Measurements from ENCODE around the gene IGF1R. TPM values are rescaled to one million over a fixed set of nuclear protein-coding genes. Genes with fewer than 3 reads are reported as not detected.

Gene IGF1R
- total RNA-seq, 1 experiment from 2014 or later: 71.3 TPM

GRCh38 chr15:98789020-98789419 is 140.7 kb downstream of the IGF1R start:
- Histone ChIP-seq H3K4me3 (no peak overlapping the region), H4K20me1 (ENCODE audit: insufficient read depth) (no peaks in the 10 kb centered on the region; the same call in 1 of the 2 replicates), H3K9me2 (ENCODE audit: insufficient read depth) (no peaks in the 10 kb centered on the region), H3K4me1 (replicated peaks; ENCODE audit: insufficient read depth) (peaks cover 22% of the 10 kb centered on the region), H3K4me2 (no peak overlapping the region), H3F3A (ENCODE audit: insufficient read depth, low read depth) (no peaks in the 10 kb centered on the region), H3K36me3 (ENCODE audit: low read depth) (no peaks in the 10 kb centered on the region), H3K9me3 (ENCODE audit: insufficient read depth, low read depth) (no peaks in the 10 kb centered on the region), H3K27me3 (ENCODE audit: insufficient read depth, low read depth) (no peaks in the 10 kb centered on the region), H3K79me2 (ENCODE audit: low read depth) (peaks cover 85% of the 10 kb centered on the region), H3K27ac (no peak overlapping the region), H2AFZ (no peak overlapping the region)
- DNase-seq: no peak
- no TSS peak for BruUV-seq (replicated peaks)
- TF ChIP-seq EZH2 (IDR thresholded peaks at IDR 0.05; ENCODE audit: low read depth) (no peak), CTCF (conservative IDR thresholded peaks at IDR 0.05) (no peak)
- ChIA-PET POLR2A (ENCODE audit: unreplicated experiment) (interaction anchor here (0.6 kb wide), 1 partner anchor 55 kb away, joined by 6 read pairs; no protein-coding TSS in a partner anchor), CTCF (no interaction called here)
- intact Hi-C loops (cut with micrococcal nuclease; ENCODE audit: unreplicated experiment): no loop called here

GRCh38 chr15:98790270-98790669 is 141.9 kb downstream of the IGF1R start:
- no peak overlapping the region for H2AFZ ChIP-seq
- no peak for DNase-seq
- H3K9me2 ChIP-seq (ENCODE audit: insufficient read depth): no peaks in the 10 kb centered on the region
- POLR2A ChIA-PET (ENCODE audit: unreplicated experiment): no interaction called here
- H3K9me3 ChIP-seq (ENCODE audit: insufficient read depth, low read depth): no peaks in the 10 kb centered on the region
- H3K27me3 ChIP-seq (ENCODE audit: insufficient read depth, low read depth): no peaks in the 10 kb centered on the region
- H4K20me1 ChIP-seq (ENCODE audit: insufficient read depth): no peaks in the 10 kb centered on the region; the same call in 1 of the 2 replicates
- H3K4me2 ChIP-seq: no peak overlapping the region
- H3K79me2 ChIP-seq (ENCODE audit: low read depth): peaks cover 80% of the 10 kb centered on the region
- H3K36me3 ChIP-seq (ENCODE audit: low read depth): no peaks in the 10 kb centered on the region
- BruUV-seq (replicated peaks): no TSS peak
- H3F3A ChIP-seq (ENCODE audit: insufficient read depth, low read depth): no peaks in the 10 kb centered on the region
- H3K4me1 ChIP-seq (replicated peaks; ENCODE audit: insufficient read depth): peaks cover 25% of the 10 kb centered on the region
- TF ChIP-seq EZH2 (IDR thresholded peaks at IDR 0.05; ENCODE audit: low read depth): no peak
- no peak for TF ChIP-seq CTCF (conservative IDR thresholded peaks at IDR 0.05)
- no peak overlapping the region for H3K27ac ChIP-seq
- CTCF ChIA-PET: no interaction called here
- intact Hi-C loops (cut with micrococcal nuclease; ENCODE audit: unreplicated experiment): no loop called here
- H3K4me3 ChIP-seq: no peak overlapping the region

GRCh38 chr15:98791046-98791701 is 142.8 kb downstream of the IGF1R start:
- Histone ChIP-seq H3K4me2 (no peak overlapping the region), H3K79me2 (ENCODE audit: low read depth) (peaks cover 82% of the 10 kb centered on the region), H3K27ac (no peak overlapping the region), H3K9me2 (ENCODE audit: insufficient read depth) (no peaks in the 10 kb centered on the region), H2AFZ (no peak overlapping the region), H3K4me1 (replicated peaks; ENCODE audit: insufficient read depth) (peaks cover 25% of the 10 kb centered on the region), H3K9me3 (ENCODE audit: insufficient read depth, low read depth) (no peaks in the 10 kb centered on the region), H3K4me3 (no peak overlapping the region), H4K20me1 (ENCODE audit: insufficient read depth) (no peaks in the 10 kb centered on the region; the same call in 1 of the 2 replicates), H3K27me3 (ENCODE audit: insufficient read depth, low read depth) (no peaks in the 10 kb centered on the region), H3F3A (ENCODE audit: insufficient read depth, low read depth) (no peaks in the 10 kb centered on the region), H3K36me3 (ENCODE audit: low read depth) (no peaks in the 10 kb centered on the region)
- no peak for TF ChIP-seq EZH2 (IDR thresholded peaks at IDR 0.05; ENCODE audit: low read depth)
- no peak for TF ChIP-seq CTCF (conservative IDR thresholded peaks at IDR 0.05)
- BruUV-seq (replicated peaks): no TSS peak
- intact Hi-C loops (cut with micrococcal nuclease; ENCODE audit: unreplicated experiment): no loop called here
- POLR2A ChIA-PET (ENCODE audit: unreplicated experiment): no interaction called here
- DNase-seq: no peak
- CTCF ChIA-PET: interaction anchor here (0.7 kb wide), 1 partner anchor 266 kb away, joined by 3 read pairs; no protein-coding TSS in a partner anchor
